SKM-1 treated with dmso at 0.1 percent for 144 hours (cell line): ENCODE measurements around the gene LAMA2.
A peak's percentile ranks its signal among the peaks of the same experiment; 100 is the strongest.

Source experiments
- DNase-seq: peaks from one replicate; lab custom pipeline; 2025; ENCODE audit not compliant: unreplicated experiment; lab: John Stamatoyannopoulos, UW

LAMA2 gene

GRCh38 chr6:129416337-129416990 lies 533.5 kb downstream of the LAMA2 start:
- DNase-seq: no peak

- DNase-seq: no peak
These were observed 534.6 kb downstream of the LAMA2 start for GRCh38 chr6:129417416-129418086.

GRCh38 chr6:129419324-129419723 lies 536.4 kb downstream of the LAMA2 start:
- no peak for DNase-seq

- no peak for DNase-seq
These were observed 543.4 kb downstream of the LAMA2 start for GRCh38 chr6:129426343-129426742.

- DNase-seq: no peak
These were observed 547.0 kb downstream of the LAMA2 start for GRCh38 chr6:129429956-129430355.

- peak; percentile 4 for DNase-seq
These were observed 549.8 kb downstream of the LAMA2 start for GRCh38 chr6:129432738-129433137.

- DNase-seq: no peak
These were observed 551.2 kb downstream of the LAMA2 start for GRCh38 chr6:129434091-129434490.

- DNase-seq: no peak
These were observed 557.8 kb downstream of the LAMA2 start for GRCh38 chr6:129440691-129441090.

- no peak for DNase-seq
These were observed 561.7 kb downstream of the LAMA2 start for GRCh38 chr6:129444683-129445082.

GRCh38 chr6:129446272-129447197 lies 563.6 kb downstream of the LAMA2 start:
- no peak for DNase-seq

- DNase-seq: no peak
These were observed 564.2 kb downstream of the LAMA2 start for GRCh38 chr6:129447198-129447565.

GRCh38 chr6:129448965-129449364 lies 566.0 kb downstream of the LAMA2 start:
- DNase-seq: no peak

- no peak for DNase-seq
These were observed 568.2 kb downstream of the LAMA2 start for GRCh38 chr6:129451187-129451586.

- DNase-seq: no peak
These were observed 570.1 kb downstream of the LAMA2 start for GRCh38 chr6:129453073-129453472.

- DNase-seq: peak; percentile 73
These were observed 571.5 kb downstream of the LAMA2 start for GRCh38 chr6:129454488-129454887.

- DNase-seq: no peak
These were observed 572.3 kb downstream of the LAMA2 start for GRCh38 chr6:129455126-129455769.

GRCh38 chr6:129460221-129460620 lies 577.3 kb downstream of the LAMA2 start:
- DNase-seq: no peak

- DNase-seq: no peak
These were observed 586.2 kb downstream of the LAMA2 start for GRCh38 chr6:129469070-129469662.

- DNase-seq: no peak
These were observed 589.3 kb downstream of the LAMA2 start for GRCh38 chr6:129472239-129472638.

GRCh38 chr6:129473546-129473945 lies 590.6 kb downstream of the LAMA2 start:
- DNase-seq: no peak
